ENCODE data around the gene LRP5. TPM values are rescaled to one million over a fixed set of nuclear protein-coding genes. Genes with fewer than 3 reads are reported as not detected.

The LRP5 gene
- total RNA-seq (2014; rRNA removed; shearing (Covaris generic); ENCODE audit: low replicate concordance), result 0.04 and 0.07 TPM in 2 replicates

- Histone ChIP-seq H3K4me3 (ENCODE audit: low read length) (no peak within 1 kb of the TSS), H3K9me2 (replicated peaks; ENCODE audit: insufficient read depth, low read length) (no peaks in the 10 kb centered on the region), H2AFZ (ENCODE audit: low read length) (no peak within 1 kb of the TSS)
Measured at GRCh38 chr11:68312117-68312779, at the start of gene LRP5. TSS of gene LRP5 (plus strand) at chr11:68312591. CDS start at chr11:68312715, 124 bp downstream.

DNA sequence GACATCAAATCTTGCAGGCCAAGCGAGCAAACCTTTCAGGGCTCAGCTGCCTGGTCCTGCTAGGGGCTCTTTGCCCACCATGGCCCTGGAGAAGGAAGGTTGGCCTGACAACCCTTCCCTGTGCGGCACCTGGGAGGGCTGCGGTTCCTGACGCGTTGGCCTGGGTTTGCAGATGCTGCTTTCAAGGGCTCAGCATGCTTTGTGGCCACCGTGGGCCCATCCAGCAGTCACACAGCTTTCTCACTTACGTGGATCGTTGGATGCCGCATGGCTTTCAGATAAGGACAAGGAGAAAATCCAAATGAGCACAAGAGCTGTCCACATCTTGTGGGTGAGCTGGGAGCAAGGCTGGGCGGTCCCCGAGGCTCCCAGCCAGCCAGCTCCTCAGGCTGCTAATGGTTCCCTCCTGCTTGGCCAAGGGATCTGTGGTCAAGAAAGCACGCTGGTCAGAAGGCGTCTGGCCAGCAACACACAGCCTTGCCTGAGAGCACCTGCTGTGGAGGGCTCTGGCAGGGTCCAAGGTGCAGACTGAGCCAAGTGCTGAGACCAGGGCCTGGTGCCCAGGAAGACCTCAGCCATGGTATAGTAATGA is 48.9 kb upstream of the LRP5 start:
- H3K36me3 ChIP-seq (ENCODE audit: insufficient read depth, low read length), result peaks cover 17% of the 10 kb centered on the region
- H3K4me2 ChIP-seq (ENCODE audit: low read depth, low read length, poor library complexity, severe bottlenecking), result no peak overlapping the region
- H3K4me3 ChIP-seq (ENCODE audit: low read length), result no peak overlapping the region
- H3K4me1 ChIP-seq (ENCODE audit: low read length), result peaks cover 27% of the 10 kb centered on the region
- H3K9ac ChIP-seq (ENCODE audit: low read length), result no peak overlapping the region
- peaks cover under 1% of the 10 kb centered on the region for H3K79me2 ChIP-seq (ENCODE audit: low read length)
- DNase-seq, result no peak
- H3K9me2 ChIP-seq (replicated peaks; ENCODE audit: insufficient read depth, low read length), result no peaks in the 10 kb centered on the region
- H3K9me3 ChIP-seq (ENCODE audit: low read length), result no peaks in the 10 kb centered on the region
- H3K27me3 ChIP-seq (ENCODE audit: low read length), result no peaks in the 10 kb centered on the region
- H2AFZ ChIP-seq (ENCODE audit: low read length), result no peak overlapping the region
- no peaks in the 10 kb centered on the region for H4K20me1 ChIP-seq (ENCODE audit: insufficient read depth, low read depth, low read length)
- H3K27ac ChIP-seq (ENCODE audit: low read length), result no peak overlapping the region

More at GRCh38 chr11:68312117-68312779, at the start of gene LRP5:
- DNase-seq, result no peak
- H4K20me1 ChIP-seq (ENCODE audit: insufficient read depth, low read depth, low read length), result no peaks in the 10 kb centered on the region
- no peaks in the 10 kb centered on the region for H3K27me3 ChIP-seq (ENCODE audit: low read length)
- H3K4me2 ChIP-seq (ENCODE audit: low read depth, low read length, poor library complexity, severe bottlenecking), result no peak within 1 kb of the TSS
- H3K79me2 ChIP-seq (ENCODE audit: low read length), result no peaks in the 10 kb centered on the region
- no peak within 1 kb of the TSS for H3K9ac ChIP-seq (ENCODE audit: low read length)
- H3K4me1 ChIP-seq (ENCODE audit: low read length), result no peaks in the 10 kb centered on the region
- H3K27ac ChIP-seq (ENCODE audit: low read length), result no peak within 1 kb of the TSS
- H3K9me3 ChIP-seq (ENCODE audit: low read length), result no peaks in the 10 kb centered on the region
- H3K36me3 ChIP-seq (ENCODE audit: insufficient read depth, low read length), result no peaks in the 10 kb centered on the region

- Histone ChIP-seq H3K36me3 (ENCODE audit: insufficient read depth, low read length) (peaks cover 20% of the 10 kb centered on the region), H3K27me3 (ENCODE audit: low read length) (no peaks in the 10 kb centered on the region), H3K9me2 (replicated peaks; ENCODE audit: insufficient read depth, low read length) (no peaks in the 10 kb centered on the region), H3K27ac (ENCODE audit: low read length) (no peak overlapping the region), H3K4me2 (ENCODE audit: low read depth, low read length, poor library complexity, severe bottlenecking) (no peak overlapping the region), H3K79me2 (ENCODE audit: low read length) (peaks cover 8% of the 10 kb centered on the region), H3K4me3 (ENCODE audit: low read length) (no peak overlapping the region), H3K9ac (ENCODE audit: low read length) (no peak overlapping the region), H3K9me3 (ENCODE audit: low read length) (no peaks in the 10 kb centered on the region), H4K20me1 (ENCODE audit: insufficient read depth, low read depth, low read length) (no peaks in the 10 kb centered on the region), H3K4me1 (ENCODE audit: low read length) (peaks cover 34% of the 10 kb centered on the region), H2AFZ (ENCODE audit: low read length) (no peak overlapping the region)
- DNase-seq, result no peak
Measured at GRCh38 chr11:68264244-68264643, 48.1 kb upstream of the LRP5 start.

DNA sequence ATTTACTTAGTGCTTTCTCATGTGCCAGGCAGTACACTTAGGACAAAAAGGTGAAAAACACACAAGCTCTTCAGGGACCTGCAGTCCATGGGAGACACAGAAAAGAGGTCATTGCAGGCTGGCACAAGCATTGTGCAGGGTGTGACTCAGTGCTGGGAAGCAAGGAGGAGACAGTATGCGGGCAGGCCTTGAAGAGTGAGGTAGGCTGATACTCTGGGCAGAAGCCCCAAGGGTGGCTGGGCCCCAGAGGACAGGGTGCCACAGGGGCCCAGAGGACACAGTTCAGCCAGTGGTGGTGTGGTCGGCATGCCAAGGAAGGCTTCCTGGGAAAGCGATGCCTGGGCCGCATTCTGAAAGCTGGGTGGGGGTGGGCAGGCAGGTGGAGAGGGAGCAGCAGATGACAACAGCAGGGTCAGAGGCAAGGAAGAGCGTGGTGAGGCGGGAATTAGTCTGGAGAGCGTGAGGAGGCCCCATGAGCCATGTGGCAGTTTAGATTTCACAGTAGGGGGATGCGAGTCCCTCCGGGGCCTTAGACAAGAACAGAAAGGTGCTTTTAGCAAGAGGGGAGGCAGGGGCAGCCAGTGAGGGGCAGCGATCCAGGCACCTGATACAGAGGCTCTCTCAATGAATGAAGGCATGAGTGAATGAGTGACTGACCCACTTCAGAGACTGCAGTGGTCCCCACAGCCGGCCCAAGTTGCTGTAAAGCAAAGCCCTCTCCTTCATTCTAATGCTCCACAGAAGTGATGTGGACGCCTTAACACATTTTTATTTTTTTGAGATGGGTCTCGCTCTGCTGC is 47.5 kb upstream of the LRP5 start:
- DNase-seq, result no peak
- Histone ChIP-seq H3K9ac (ENCODE audit: low read length) (no peak overlapping the region), H3K79me2 (ENCODE audit: low read length) (peaks cover 14% of the 10 kb centered on the region), H2AFZ (ENCODE audit: low read length) (no peak overlapping the region), H3K9me3 (ENCODE audit: low read length) (no peaks in the 10 kb centered on the region), H3K27ac (ENCODE audit: low read length) (0 out of 2 replicates have a peak overlapping the region, but pooled peaks have one; percentile 96), H3K36me3 (ENCODE audit: insufficient read depth, low read length) (peaks cover 20% of the 10 kb centered on the region), H3K27me3 (ENCODE audit: low read length) (no peaks in the 10 kb centered on the region), H3K9me2 (replicated peaks; ENCODE audit: insufficient read depth, low read length) (no peaks in the 10 kb centered on the region), H3K4me1 (ENCODE audit: low read length) (peaks cover 41% of the 10 kb centered on the region), H4K20me1 (ENCODE audit: insufficient read depth, low read depth, low read length) (no peaks in the 10 kb centered on the region), H3K4me2 (ENCODE audit: low read depth, low read length, poor library complexity, severe bottlenecking) (no peak overlapping the region), H3K4me3 (ENCODE audit: low read length) (no peak overlapping the region)

DNA sequence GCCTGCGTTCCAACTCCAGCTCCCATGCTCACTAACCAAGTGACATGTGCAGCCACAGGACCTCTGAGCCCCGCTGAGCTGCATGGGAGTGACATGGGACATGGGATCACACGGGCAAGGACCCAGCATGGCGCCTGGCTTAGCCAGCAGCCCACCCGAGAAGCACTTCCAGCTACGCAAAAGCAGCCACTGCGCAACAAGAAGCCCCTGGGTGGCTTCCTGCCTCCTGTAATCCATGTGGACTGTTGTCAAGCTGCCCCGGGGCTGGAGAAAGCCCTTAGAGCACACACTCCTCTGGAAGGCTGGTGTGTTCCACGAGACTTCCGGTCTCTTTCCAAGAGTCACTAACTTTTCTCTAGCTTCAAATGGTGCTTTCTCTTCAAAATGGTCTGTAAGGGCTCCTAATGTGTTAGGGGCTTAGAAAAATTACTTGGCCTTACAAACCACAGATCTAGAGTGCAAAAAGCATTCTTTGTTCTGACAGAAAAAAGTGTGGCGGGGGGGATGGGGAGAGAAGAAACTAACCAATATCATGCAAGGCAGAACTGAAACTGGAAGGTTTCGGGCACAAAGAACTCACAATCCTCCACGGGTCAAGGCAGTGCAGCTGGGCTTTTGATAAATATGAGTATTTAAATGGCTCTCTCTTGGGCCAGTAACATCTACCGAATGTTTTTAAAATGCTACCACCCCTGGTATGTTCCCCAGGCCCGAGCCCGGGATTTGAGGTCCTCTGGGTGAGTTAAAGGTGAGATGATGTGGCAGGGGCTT is 46.1 kb upstream of the LRP5 start:
- H3K36me3 ChIP-seq (ENCODE audit: insufficient read depth, low read length), result peaks cover 20% of the 10 kb centered on the region
- H3K9ac ChIP-seq (ENCODE audit: low read length), result peak overlapping the region; percentile 65
- peak overlapping the region; percentile 96 for H3K27ac ChIP-seq (ENCODE audit: low read length)
- peak overlapping the region; percentile 60 for H3K4me2 ChIP-seq (ENCODE audit: low read depth, low read length, poor library complexity, severe bottlenecking)
- peaks cover 52% of the 10 kb centered on the region for H3K4me1 ChIP-seq (ENCODE audit: low read length)
- no peaks in the 10 kb centered on the region for H3K27me3 ChIP-seq (ENCODE audit: low read length)
- DNase-seq, result peak; percentile 80
- H3K4me3 ChIP-seq (ENCODE audit: low read length), result peak overlapping the region; percentile 52; the same call in 1 of the 2 replicates
- H4K20me1 ChIP-seq (ENCODE audit: insufficient read depth, low read depth, low read length), result no peaks in the 10 kb centered on the region; the same call in 1 of the 2 replicates
- no peaks in the 10 kb centered on the region for H3K9me3 ChIP-seq (ENCODE audit: low read length)
- H2AFZ ChIP-seq (ENCODE audit: low read length), result no peak overlapping the region
- H3K9me2 ChIP-seq (replicated peaks; ENCODE audit: insufficient read depth, low read length), result no peaks in the 10 kb centered on the region
- peaks cover 28% of the 10 kb centered on the region for H3K79me2 ChIP-seq (ENCODE audit: low read length)

- Histone ChIP-seq H3K4me2 (ENCODE audit: low read depth, low read length, poor library complexity, severe bottlenecking) (peak overlapping the region; percentile 60), H3K9me2 (replicated peaks; ENCODE audit: insufficient read depth, low read length) (no peaks in the 10 kb centered on the region), H3K27ac (ENCODE audit: low read length) (peak overlapping the region; percentile 96), H3K4me1 (ENCODE audit: low read length) (peaks cover 52% of the 10 kb centered on the region), H3K79me2 (ENCODE audit: low read length) (peaks cover 32% of the 10 kb centered on the region), H3K36me3 (ENCODE audit: insufficient read depth, low read length) (peaks cover 20% of the 10 kb centered on the region), H2AFZ (ENCODE audit: low read length) (no peak overlapping the region), H3K27me3 (ENCODE audit: low read length) (no peaks in the 10 kb centered on the region), H3K9ac (ENCODE audit: low read length) (peak overlapping the region; percentile 65), H3K4me3 (ENCODE audit: low read length) (peak overlapping the region; percentile 52; the same call in 1 of the 2 replicates), H4K20me1 (ENCODE audit: insufficient read depth, low read depth, low read length) (no peaks in the 10 kb centered on the region; the same call in 1 of the 2 replicates), H3K9me3 (ENCODE audit: low read length) (no peaks in the 10 kb centered on the region)
- no peak for DNase-seq
Measured at GRCh38 chr11:68266936-68267880, 45.2 kb upstream of the LRP5 start.

- Histone ChIP-seq H3K9me3 (ENCODE audit: low read length) (no peaks in the 10 kb centered on the region), H4K20me1 (ENCODE audit: insufficient read depth, low read depth, low read length) (no peaks in the 10 kb centered on the region; the same call in 1 of the 2 replicates), H3K9me2 (replicated peaks; ENCODE audit: insufficient read depth, low read length) (no peaks in the 10 kb centered on the region), H2AFZ (ENCODE audit: low read length) (no peak overlapping the region), H3K9ac (ENCODE audit: low read length) (peak overlapping the region; percentile 65; the same call in 1 of the 2 replicates), H3K27ac (ENCODE audit: low read length) (peak overlapping the region; percentile 96; the same call in 1 of the 2 replicates), H3K27me3 (ENCODE audit: low read length) (no peaks in the 10 kb centered on the region), H3K4me2 (ENCODE audit: low read depth, low read length, poor library complexity, severe bottlenecking) (peak overlapping the region; percentile 60), H3K4me3 (ENCODE audit: low read length) (no peak overlapping the region), H3K4me1 (ENCODE audit: low read length) (peaks cover 57% of the 10 kb centered on the region), H3K36me3 (ENCODE audit: insufficient read depth, low read length) (peaks cover 20% of the 10 kb centered on the region), H3K79me2 (ENCODE audit: low read length) (peaks cover 32% of the 10 kb centered on the region)
- no peak for DNase-seq
Measured at GRCh38 chr11:68267881-68268240, 44.5 kb upstream of the LRP5 start.

Data from Karpas-422 (cell line).